OCI-LY1 (cell line): ENCODE measurements around the gene TSPOAP1.

Source experiments
- EZH2 ChIP-seq: fragments of 200-600 bp; sonication (generic), shearing (Covaris generic); IDR thresholded peaks from 2 replicates; pipeline ENCODE4 v1.8.0; 2017; ENCODE audit warnings: borderline replicate concordance, mixed run types, mild to moderate bottlenecking, antibody characterized with exemption, low read length, moderate library complexity, mixed read lengths
- TF ChIP-seq, protein P1 (sequence below): fragments of 200-600 bp; sonication (generic), shearing (Covaris generic); IDR thresholded peaks from 2 replicates; pipeline ENCODE4 v1.5.1; 2017; ENCODE audit warnings: mild to moderate bottlenecking, antibody characterized with exemption, low read length, moderate library complexity, mixed read lengths

DNA sequence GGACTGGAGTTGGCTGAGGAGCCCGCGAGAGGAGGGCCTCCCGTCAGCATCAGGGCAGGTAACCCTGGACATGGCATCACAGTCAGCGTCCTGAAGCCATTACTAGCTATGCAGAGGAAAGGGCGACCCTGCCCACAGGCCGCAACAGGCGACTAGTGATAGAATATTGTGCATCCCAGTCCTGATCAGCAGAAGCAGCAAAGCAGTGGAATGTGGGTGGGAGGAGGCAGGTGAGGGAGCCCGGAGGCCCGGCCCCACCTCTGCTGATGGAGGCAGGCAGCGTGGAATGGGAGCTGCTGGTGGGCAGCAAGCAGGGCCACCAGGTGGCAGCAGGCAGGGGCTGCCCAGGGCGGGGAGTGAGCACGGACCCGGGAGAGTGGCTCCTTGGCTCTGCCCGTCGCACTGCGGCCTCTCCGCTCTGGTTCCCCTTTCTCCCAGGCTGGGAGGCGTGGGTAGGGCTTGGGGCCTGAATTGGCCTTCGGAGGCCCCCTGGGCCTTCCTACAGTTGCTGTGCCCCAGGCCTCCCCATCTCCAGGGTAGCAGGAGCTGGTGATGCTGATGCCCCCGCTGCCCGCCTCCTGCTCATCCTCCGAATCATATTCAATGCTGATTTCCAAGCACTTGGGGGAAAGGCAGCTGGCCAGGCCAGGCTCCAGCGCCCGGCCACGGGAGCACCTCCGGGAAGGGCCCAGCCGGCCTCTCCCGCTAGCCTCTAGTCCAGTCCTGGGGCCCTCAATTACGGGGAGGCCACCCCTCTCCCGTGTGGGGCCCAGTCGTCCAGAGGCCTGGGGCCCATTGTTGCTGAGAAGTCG, 20.2 kb downstream of the TSPOAP1 start:
- TF ChIP-seq, protein P1, sequence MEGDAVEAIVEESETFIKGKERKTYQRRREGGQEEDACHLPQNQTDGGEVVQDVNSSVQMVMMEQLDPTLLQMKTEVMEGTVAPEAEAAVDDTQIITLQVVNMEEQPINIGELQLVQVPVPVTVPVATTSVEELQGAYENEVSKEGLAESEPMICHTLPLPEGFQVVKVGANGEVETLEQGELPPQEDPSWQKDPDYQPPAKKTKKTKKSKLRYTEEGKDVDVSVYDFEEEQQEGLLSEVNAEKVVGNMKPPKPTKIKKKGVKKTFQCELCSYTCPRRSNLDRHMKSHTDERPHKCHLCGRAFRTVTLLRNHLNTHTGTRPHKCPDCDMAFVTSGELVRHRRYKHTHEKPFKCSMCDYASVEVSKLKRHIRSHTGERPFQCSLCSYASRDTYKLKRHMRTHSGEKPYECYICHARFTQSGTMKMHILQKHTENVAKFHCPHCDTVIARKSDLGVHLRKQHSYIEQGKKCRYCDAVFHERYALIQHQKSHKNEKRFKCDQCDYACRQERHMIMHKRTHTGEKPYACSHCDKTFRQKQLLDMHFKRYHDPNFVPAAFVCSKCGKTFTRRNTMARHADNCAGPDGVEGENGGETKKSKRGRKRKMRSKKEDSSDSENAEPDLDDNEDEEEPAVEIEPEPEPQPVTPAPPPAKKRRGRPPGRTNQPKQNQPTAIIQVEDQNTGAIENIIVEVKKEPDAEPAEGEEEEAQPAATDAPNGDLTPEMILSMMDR: peak; percentile 19; the same call in 1 of the 2 replicates
- TF ChIP-seq EZH2: no peak
